ENCODE data around the gene RNFT2.

RNFT2 gene

DNA sequence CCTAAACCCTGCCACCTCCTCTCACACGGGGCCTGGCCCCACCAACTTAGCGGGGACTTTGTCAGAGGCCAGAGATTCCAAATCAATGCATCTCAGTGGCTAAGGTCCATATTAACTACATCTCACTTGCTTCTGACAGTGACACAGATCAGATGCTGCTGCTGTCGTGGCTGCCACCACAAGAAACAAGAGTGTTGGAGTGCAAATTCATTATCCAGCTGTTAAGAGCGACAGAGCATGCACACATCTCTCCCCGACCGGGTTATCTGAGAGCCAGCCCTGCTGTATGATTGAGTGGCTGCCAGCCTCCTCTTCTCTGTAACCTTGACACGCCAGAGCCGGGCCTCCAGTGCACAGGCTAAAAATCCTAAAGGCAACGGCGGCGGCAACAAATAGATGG, 40.4 kb upstream of the RNFT2 start:
- Histone ChIP-seq H3K36me3 (ENCODE audit: control insufficient read depth, insufficient read depth, low read length) (no peaks in the 10 kb centered on the region), H3K4me1 (ENCODE audit: control insufficient read depth, insufficient read depth, low read length) (peaks cover 10% of the 10 kb centered on the region), H3K9me3 (ENCODE audit: control insufficient read depth, insufficient read depth, low read depth, low read length) (0 out of 2 replicates have a peak, but pooled peaks cover 5% of the 10 kb centered on the region), H3K9ac (ENCODE audit: low read length) (no peak overlapping the region), H3K27ac (ENCODE audit: low read depth, low read length) (no peak overlapping the region), H3K27me3 (ENCODE audit: control insufficient read depth, insufficient read depth, low read length) (peaks cover 22% of the 10 kb centered on the region), H3K4me3 (ENCODE audit: low read depth, low read length) (no peak overlapping the region)

DNA sequence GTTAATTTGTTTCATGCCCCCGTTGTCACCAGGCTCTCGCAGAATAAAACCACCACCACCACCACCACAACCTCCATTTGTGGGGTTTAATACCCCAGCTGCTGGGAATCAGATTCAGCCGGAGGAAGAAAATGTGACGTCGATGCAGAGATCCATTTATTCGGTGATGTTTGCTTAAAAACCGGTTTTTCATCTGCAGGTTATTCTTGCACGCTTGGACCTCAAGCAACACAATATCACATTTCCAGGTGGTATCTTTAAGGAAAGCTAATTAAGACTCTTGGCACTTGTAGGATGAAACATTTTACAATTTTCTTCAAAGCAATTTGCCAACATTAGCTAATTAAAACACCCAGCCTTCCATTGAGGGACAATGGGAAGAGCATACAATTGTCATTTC, 40.0 kb upstream of the RNFT2 start:
- H3K27ac ChIP-seq (ENCODE audit: low read depth, low read length): no peak overlapping the region
- no peak overlapping the region for H3K9ac ChIP-seq (ENCODE audit: low read length)

DNA sequence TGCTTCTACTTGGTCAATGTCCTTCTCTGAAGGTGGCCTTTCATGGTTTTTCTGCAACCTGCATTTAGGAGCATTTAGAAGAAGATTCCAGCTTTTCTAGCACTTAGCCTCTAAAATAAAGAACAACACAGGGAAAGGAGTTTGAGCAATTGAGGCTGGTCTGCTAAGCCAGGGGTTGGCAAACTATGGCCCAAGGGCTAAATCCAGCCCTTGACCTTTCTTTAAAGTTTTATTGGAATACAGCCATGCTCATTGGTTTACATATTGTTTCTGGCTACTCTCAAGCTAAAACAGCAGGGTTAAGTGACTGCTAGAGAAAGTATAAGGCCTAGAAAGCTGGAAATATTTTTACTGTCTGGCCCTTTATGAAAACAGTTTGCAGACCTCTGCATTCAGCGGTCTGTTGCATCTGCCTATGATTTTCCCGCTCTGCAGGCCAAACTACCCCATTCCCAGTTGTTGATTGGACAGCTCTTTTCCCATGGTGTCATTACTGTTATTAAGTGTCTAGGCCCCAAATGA, 39.5 kb upstream of the RNFT2 start:
- Histone ChIP-seq H3K4me1 (ENCODE audit: control insufficient read depth, insufficient read depth, low read length) (peaks cover 6% of the 10 kb centered on the region), H3K9me3 (ENCODE audit: control insufficient read depth, insufficient read depth, low read depth, low read length) (0 out of 2 replicates have a peak, but pooled peaks cover 5% of the 10 kb centered on the region), H3K27ac (ENCODE audit: low read depth, low read length) (no peak overlapping the region), H3K9ac (ENCODE audit: low read length) (no peak overlapping the region), H3K36me3 (ENCODE audit: control insufficient read depth, insufficient read depth, low read length) (no peaks in the 10 kb centered on the region), H3K27me3 (ENCODE audit: control insufficient read depth, insufficient read depth, low read length) (peaks cover 13% of the 10 kb centered on the region), H3K4me3 (ENCODE audit: low read depth, low read length) (no peak overlapping the region)

More for the DNA sequence above, 40.0 kb upstream of the RNFT2 start:
- no peaks in the 10 kb centered on the region for H3K36me3 ChIP-seq (ENCODE audit: control insufficient read depth, insufficient read depth, low read length)
- H3K4me1 ChIP-seq (ENCODE audit: control insufficient read depth, insufficient read depth, low read length): peaks cover 10% of the 10 kb centered on the region
- H3K27me3 ChIP-seq (ENCODE audit: control insufficient read depth, insufficient read depth, low read length): peaks cover 18% of the 10 kb centered on the region
- H3K9me3 ChIP-seq (ENCODE audit: control insufficient read depth, insufficient read depth, low read depth, low read length): 0 out of 2 replicates have a peak, but pooled peaks cover 5% of the 10 kb centered on the region
- H3K4me3 ChIP-seq (ENCODE audit: low read depth, low read length): no peak overlapping the region

DNA sequence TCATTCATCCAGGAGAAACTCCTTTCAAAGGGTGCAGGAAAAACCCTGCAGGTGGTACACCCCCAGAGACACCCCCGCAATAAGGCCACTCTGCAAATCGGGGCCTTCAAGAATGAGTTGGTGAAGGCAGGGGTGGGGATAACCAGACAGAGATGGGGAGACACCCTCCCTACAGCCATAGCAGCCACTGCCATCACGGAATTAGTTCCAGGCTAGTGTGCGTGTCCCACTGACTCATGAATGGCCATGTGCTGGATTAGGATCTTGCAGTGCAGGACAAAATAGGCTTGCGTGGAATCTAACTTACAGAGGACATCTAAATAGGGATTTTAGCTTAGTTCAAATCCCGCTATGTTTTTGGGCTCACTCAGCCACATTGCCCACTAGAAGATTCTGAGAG, 38.0 kb upstream of the RNFT2 start:
- Histone ChIP-seq H3K9me3 (ENCODE audit: control insufficient read depth, insufficient read depth, low read depth, low read length) (0 out of 2 replicates have a peak, but pooled peaks cover 5% of the 10 kb centered on the region), H3K36me3 (ENCODE audit: control insufficient read depth, insufficient read depth, low read length) (no peaks in the 10 kb centered on the region), H3K27me3 (ENCODE audit: control insufficient read depth, insufficient read depth, low read length) (no peaks in the 10 kb centered on the region; the same call in 1 of the 2 replicates), H3K4me3 (ENCODE audit: low read depth, low read length) (no peak overlapping the region), H3K27ac (ENCODE audit: low read depth, low read length) (no peak overlapping the region), H3K4me1 (ENCODE audit: control insufficient read depth, insufficient read depth, low read length) (no peaks in the 10 kb centered on the region), H3K9ac (ENCODE audit: low read length) (no peak overlapping the region)

DNA sequence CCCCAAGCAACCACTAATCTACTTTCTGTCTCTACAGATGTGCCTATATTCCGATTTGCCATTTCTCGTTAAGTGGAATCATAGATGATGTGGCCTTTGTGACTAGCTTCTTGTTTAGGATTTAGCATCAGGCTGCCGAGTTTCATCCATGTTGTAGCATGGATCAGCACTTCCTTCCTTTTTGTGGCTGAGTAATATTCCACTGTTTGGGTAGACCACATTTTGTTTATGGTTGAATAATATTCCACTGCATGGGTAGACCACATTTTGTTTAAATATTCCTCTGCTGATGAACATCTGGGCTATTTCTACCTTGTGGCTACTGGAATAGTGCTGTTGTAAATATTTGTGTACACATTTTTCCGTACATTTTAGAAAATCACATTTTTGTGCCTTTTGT, 36.7 kb upstream of the RNFT2 start:
- Histone ChIP-seq H3K4me1 (ENCODE audit: control insufficient read depth, insufficient read depth, low read length) (no peaks in the 10 kb centered on the region), H3K36me3 (ENCODE audit: control insufficient read depth, insufficient read depth, low read length) (no peaks in the 10 kb centered on the region), H3K27me3 (ENCODE audit: control insufficient read depth, insufficient read depth, low read length) (no peaks in the 10 kb centered on the region), H3K4me3 (ENCODE audit: low read depth, low read length) (no peak overlapping the region), H3K9me3 (ENCODE audit: control insufficient read depth, insufficient read depth, low read depth, low read length) (0 out of 2 replicates have a peak, but pooled peaks cover 5% of the 10 kb centered on the region), H3K9ac (ENCODE audit: low read length) (no peak overlapping the region), H3K27ac (ENCODE audit: low read depth, low read length) (no peak overlapping the region)

DNA sequence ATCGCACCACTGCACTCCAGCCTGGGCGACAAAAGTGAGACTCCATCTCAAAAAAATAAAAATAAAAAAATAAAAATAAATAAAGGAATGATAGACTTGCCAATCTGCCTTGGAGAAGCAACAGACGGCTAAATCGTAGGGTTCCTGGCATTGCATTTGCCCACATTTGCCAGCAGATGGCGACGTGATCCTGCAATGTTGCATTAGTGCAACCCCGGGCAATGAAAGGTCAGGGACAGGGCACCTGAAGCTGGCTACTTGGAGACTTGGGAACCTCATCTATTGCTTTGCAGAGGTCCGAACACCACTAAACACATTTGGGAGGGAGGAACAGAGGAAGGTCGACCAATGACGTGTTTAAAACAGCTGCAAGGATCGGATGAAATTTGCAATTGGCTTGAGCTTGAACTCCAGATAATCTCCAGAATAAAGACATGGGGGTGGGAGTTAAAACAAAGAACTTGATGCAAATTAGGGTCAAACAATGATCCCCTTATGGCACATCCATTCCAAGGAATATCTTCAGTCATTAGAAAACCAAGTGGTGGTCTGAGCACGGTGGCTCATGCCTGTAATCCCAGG, 34.8 kb upstream of the RNFT2 start:
- no peaks in the 10 kb centered on the region for H3K36me3 ChIP-seq (ENCODE audit: control insufficient read depth, insufficient read depth, low read length)
- peaks cover under 1% of the 10 kb centered on the region; the same call in 1 of the 2 replicates for H3K27me3 ChIP-seq (ENCODE audit: control insufficient read depth, insufficient read depth, low read length)
- no peak overlapping the region for H3K4me3 ChIP-seq (ENCODE audit: low read depth, low read length)
- no peak overlapping the region for H3K27ac ChIP-seq (ENCODE audit: low read depth, low read length)
- H3K9ac ChIP-seq (ENCODE audit: low read length): no peak overlapping the region
- H3K9me3 ChIP-seq (ENCODE audit: control insufficient read depth, insufficient read depth, low read depth, low read length): 0 out of 2 replicates have a peak, but pooled peaks cover 5% of the 10 kb centered on the region
- no peaks in the 10 kb centered on the region for H3K4me1 ChIP-seq (ENCODE audit: control insufficient read depth, insufficient read depth, low read length)

DNA sequence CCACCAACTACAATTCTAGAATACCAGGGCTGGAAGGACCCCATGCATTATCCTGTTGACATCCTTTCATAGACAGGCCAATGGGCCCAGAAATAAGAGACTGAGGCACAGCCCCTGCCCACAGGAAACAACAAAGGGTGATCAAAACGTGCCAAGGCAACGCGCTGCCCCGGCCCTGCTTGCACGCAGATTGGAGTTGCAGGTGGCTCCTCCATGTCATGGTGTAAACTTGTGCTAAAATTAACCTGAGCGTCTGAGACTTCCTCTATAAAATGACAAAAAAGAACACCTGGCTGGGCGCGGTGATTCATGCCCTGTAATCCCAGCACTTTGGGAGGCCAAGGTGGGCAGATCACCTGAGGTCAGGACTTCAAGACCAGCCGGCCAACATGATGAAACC, 30.4 kb upstream of the RNFT2 start:
- Histone ChIP-seq H3K27ac (ENCODE audit: low read depth, low read length) (no peak overlapping the region), H3K36me3 (ENCODE audit: control insufficient read depth, insufficient read depth, low read length) (peaks cover 2% of the 10 kb centered on the region; the same call in 1 of the 2 replicates), H3K9me3 (ENCODE audit: control insufficient read depth, insufficient read depth, low read depth, low read length) (no peaks in the 10 kb centered on the region), H3K4me3 (ENCODE audit: low read depth, low read length) (no peak overlapping the region), H3K9ac (ENCODE audit: low read length) (no peak overlapping the region), H3K4me1 (ENCODE audit: control insufficient read depth, insufficient read depth, low read length) (peaks cover 9% of the 10 kb centered on the region; the same call in 1 of the 2 replicates), H3K27me3 (ENCODE audit: control insufficient read depth, insufficient read depth, low read length) (peaks cover 22% of the 10 kb centered on the region)

DNA sequence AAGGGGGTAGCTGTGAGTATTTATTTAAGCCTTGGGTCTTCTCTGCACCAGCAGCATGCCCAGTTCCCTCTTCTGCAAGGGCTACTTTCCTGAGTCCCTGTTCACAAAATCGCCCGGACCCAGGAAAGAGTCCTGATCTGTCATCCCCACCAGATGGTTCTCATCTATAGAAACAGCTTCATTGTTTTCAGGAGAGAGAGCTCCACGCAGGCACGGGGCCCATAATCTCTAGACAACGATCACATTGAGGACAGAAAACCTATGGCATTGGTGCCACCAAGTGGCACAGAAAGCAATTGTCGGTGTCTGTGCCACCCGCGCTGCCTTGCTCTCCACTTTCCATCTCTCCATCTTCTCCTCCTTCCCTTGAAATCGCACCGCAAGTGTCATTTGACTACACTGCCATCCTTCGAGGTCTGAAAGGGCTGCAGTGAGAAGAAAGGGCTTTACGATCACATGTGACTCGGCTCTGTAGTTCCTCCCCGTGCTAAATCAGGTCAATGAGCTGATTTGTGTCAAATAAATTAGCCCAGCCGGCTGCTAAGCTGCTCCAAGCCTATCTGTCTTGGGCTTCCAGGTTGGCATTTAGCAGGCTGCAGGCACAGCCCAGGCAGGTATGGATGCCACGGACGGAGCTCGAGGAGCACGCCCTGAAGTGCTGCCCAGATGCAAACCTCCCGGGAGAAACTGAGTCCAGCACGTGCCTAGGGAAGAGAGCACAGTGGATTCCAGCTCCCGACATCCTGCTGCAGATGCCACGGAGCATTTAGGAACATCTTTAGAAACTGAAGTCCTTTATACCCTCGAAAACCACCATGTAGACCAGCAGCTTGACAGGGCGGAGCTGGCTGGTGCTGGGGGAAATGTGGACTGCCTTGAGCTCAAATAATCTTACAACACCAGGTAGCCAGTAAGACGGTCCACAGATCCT, 29.0 kb upstream of the RNFT2 start:
- peaks cover 4% of the 10 kb centered on the region for H3K36me3 ChIP-seq (ENCODE audit: control insufficient read depth, insufficient read depth, low read length)
- H3K4me1 ChIP-seq (ENCODE audit: control insufficient read depth, insufficient read depth, low read length): peaks cover 9% of the 10 kb centered on the region; the same call in 1 of the 2 replicates
- H3K4me3 ChIP-seq (ENCODE audit: low read depth, low read length): no peak overlapping the region
- peaks cover 22% of the 10 kb centered on the region for H3K27me3 ChIP-seq (ENCODE audit: control insufficient read depth, insufficient read depth, low read length)
- H3K9ac ChIP-seq (ENCODE audit: low read length): no peak overlapping the region
- no peak overlapping the region for H3K27ac ChIP-seq (ENCODE audit: low read depth, low read length)
- H3K9me3 ChIP-seq (ENCODE audit: control insufficient read depth, insufficient read depth, low read depth, low read length): no peaks in the 10 kb centered on the region

DNA sequence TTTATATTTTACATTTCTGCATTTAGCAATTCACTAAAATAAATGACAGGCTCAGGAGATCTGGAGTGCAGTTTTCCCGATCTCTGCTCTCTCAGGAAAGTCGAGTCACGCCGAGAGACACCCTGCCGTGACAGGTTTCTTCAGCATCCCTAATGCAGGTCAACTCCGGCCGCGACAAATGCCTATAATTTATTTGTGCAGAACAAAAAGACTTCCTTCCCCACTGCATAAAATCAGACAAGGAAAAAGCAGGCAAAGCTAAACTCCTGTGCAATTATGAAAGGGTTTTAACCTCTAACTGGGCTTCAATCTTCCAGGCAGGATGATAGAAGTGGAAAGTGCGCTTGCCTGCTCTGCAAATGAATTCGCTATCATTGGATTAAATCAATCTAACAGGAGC, 28.3 kb upstream of the RNFT2 start:
- peaks cover 7% of the 10 kb centered on the region for H3K36me3 ChIP-seq (ENCODE audit: control insufficient read depth, insufficient read depth, low read length)
- H3K4me3 ChIP-seq (ENCODE audit: low read depth, low read length): no peak overlapping the region

DNA sequence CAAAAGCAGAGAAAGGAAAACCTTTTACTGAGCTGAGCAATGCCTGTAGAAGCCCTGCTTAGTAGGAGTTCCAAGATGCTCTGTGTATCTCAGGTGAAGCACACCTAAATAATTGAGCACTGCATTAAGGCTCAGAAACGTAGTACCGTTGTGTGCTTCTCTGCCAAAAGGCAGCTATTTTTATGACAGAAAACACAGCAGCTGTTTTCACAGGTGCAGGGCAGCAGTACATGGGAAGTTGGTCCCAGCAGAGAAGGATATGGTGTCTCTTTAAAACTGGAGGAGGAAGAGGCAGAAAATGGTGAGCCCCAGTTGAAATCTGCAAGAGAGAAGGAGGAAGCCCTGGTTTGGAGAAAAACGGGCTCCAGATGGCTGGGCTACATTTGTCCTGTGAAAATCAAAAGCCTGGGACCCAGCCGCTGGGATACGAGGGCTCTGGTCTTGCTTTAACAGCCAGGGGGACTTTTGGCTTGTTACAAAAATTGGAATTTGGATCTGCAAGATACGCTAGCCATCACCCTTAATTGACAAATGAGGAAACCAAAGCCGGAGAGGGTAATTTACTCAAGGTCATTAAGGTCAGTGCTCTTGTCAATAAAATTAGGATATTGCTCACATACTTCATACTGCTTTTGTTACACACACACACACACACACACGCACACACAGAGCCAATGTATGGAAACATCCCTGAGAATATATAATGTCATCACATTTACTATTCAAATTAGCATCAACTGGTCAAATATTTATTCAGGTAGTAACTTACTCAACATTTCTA, 27.6 kb upstream of the RNFT2 start:
- Histone ChIP-seq H3K36me3 (ENCODE audit: control insufficient read depth, insufficient read depth, low read length) (peaks cover 11% of the 10 kb centered on the region), H3K9ac (ENCODE audit: low read length) (no peak overlapping the region), H3K27ac (ENCODE audit: low read depth, low read length) (no peak overlapping the region), H3K4me1 (ENCODE audit: control insufficient read depth, insufficient read depth, low read length) (peaks cover 9% of the 10 kb centered on the region; the same call in 1 of the 2 replicates), H3K27me3 (ENCODE audit: control insufficient read depth, insufficient read depth, low read length) (peaks cover 22% of the 10 kb centered on the region), H3K4me3 (ENCODE audit: low read depth, low read length) (no peak overlapping the region), H3K9me3 (ENCODE audit: control insufficient read depth, insufficient read depth, low read depth, low read length) (no peaks in the 10 kb centered on the region)

More for the DNA sequence above, 28.3 kb upstream of the RNFT2 start:
- H3K9ac ChIP-seq (ENCODE audit: low read length): no peak overlapping the region
- no peak overlapping the region for H3K27ac ChIP-seq (ENCODE audit: low read depth, low read length)
- H3K4me1 ChIP-seq (ENCODE audit: control insufficient read depth, insufficient read depth, low read length): peaks cover 9% of the 10 kb centered on the region; the same call in 1 of the 2 replicates
- H3K9me3 ChIP-seq (ENCODE audit: control insufficient read depth, insufficient read depth, low read depth, low read length): no peaks in the 10 kb centered on the region
- peaks cover 22% of the 10 kb centered on the region for H3K27me3 ChIP-seq (ENCODE audit: control insufficient read depth, insufficient read depth, low read length)
